Panc1 (cell line): ENCODE measurements around the gene ST3GAL4.

Source experiments
- POLR2AphosphoS5 ChIP-seq: IDR thresholded peaks from 2 replicates; pipeline ENCODE4 v1.6.1; 2012; ENCODE audit warnings: mild to moderate bottlenecking, low read depth, low read length, moderate library complexity
- SIN3A ChIP-seq: IDR thresholded peaks from 2 replicates; pipeline ENCODE4 v1.6.1; 2012; ENCODE audit warnings: low read depth, mild to moderate bottlenecking, low read length, moderate library complexity, borderline replicate concordance; ENCODE audit not compliant: insufficient read depth
- TCF7L2 ChIP-seq: IDR thresholded peaks from 2 replicates; pipeline ENCODE4 v1.6.1; 2011; ENCODE audit warnings: mild to moderate bottlenecking, low read depth, low read length, inconsistent platforms
- TF ChIP-seq, protein P1 (sequence below): fragments of 450-650 bp; IDR thresholded peaks from 2 replicates; pipeline ENCODE4 v1.5.1; 2017; ENCODE audit warnings: mild to moderate bottlenecking

DNA sequence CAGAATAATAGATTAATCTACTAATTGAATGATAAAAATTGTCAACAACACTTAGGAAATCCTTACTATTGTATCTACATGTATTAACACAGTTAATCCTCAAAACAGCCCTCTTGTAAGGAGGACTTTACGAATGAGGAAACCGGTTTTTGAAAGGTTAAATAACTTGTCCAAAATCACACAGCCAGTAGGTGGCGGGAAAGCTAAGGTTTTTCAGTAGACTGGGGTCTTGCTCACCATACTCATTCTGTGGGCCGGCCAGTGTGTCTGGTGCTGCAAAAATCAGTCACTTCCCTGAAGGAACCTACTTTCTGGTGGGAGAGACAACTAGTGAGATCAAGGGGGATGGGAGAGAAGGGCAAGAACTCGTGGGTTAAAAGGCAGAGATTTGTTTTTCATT, 47.8 kb upstream of the ST3GAL4 start:
- TF ChIP-seq, protein P1, sequence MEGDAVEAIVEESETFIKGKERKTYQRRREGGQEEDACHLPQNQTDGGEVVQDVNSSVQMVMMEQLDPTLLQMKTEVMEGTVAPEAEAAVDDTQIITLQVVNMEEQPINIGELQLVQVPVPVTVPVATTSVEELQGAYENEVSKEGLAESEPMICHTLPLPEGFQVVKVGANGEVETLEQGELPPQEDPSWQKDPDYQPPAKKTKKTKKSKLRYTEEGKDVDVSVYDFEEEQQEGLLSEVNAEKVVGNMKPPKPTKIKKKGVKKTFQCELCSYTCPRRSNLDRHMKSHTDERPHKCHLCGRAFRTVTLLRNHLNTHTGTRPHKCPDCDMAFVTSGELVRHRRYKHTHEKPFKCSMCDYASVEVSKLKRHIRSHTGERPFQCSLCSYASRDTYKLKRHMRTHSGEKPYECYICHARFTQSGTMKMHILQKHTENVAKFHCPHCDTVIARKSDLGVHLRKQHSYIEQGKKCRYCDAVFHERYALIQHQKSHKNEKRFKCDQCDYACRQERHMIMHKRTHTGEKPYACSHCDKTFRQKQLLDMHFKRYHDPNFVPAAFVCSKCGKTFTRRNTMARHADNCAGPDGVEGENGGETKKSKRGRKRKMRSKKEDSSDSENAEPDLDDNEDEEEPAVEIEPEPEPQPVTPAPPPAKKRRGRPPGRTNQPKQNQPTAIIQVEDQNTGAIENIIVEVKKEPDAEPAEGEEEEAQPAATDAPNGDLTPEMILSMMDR: no peak
- TF ChIP-seq POLR2AphosphoS5 (no peak), TCF7L2 (no peak), SIN3A (no peak)
